Sigmoid colon (tissue), 4 donors: ENCODE results near the gene SUSD4.

ENCODE experiments used
- EP300 ChIP-seq, 4 donors: sonication (generic); formaldehyde crosslinking; IDR thresholded peaks; one replicate each; pipeline ENCODE4 v1.6.1; 2017; ENCODE audit warnings: antibody characterized with exemption in 4 of 4
- TF ChIP-seq, protein P1 (sequence below), 4 experiments: fragments of 450-650 bp in 3 of 4; fragments of 200-600 bp in 1 of 4; IDR thresholded peaks; one replicate each; pipeline ENCODE4 v1.5.1; 2016 to 2019; ENCODE audit warnings: antibody characterized with exemption in 4 of 4, mild to moderate bottlenecking in 3 of 4, moderate library complexity in 2 of 4

DNA sequence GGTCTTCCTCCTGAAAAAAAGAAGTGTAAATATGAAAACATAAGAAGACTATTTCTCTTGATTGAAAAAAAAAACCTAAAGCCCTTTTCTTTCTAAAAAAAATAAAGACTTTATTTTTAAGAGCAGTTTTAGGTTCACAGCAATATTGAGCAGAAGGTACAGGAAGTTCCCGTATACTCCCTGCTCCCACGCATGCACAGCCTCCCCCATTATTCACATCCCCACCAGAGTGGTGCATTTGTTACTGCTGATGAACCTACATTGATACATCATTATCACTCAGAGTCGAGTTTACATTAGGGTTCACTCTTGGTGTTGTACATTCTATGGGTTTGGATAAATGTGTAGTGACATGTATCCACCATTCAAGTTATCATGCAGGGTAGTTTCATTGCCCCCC lies 128.9 kb downstream of the SUSD4 start:
- TF ChIP-seq, protein P1, sequence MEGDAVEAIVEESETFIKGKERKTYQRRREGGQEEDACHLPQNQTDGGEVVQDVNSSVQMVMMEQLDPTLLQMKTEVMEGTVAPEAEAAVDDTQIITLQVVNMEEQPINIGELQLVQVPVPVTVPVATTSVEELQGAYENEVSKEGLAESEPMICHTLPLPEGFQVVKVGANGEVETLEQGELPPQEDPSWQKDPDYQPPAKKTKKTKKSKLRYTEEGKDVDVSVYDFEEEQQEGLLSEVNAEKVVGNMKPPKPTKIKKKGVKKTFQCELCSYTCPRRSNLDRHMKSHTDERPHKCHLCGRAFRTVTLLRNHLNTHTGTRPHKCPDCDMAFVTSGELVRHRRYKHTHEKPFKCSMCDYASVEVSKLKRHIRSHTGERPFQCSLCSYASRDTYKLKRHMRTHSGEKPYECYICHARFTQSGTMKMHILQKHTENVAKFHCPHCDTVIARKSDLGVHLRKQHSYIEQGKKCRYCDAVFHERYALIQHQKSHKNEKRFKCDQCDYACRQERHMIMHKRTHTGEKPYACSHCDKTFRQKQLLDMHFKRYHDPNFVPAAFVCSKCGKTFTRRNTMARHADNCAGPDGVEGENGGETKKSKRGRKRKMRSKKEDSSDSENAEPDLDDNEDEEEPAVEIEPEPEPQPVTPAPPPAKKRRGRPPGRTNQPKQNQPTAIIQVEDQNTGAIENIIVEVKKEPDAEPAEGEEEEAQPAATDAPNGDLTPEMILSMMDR (IDR thresholded peaks at IDR 0.05) = no peak
- no peak for TF ChIP-seq EP300 (IDR thresholded peaks at IDR 0.05)
